Esophagus squamous epithelium (tissue), 4 donors: ENCODE results near the gene CHST3.

ENCODE experiments used
- CTCF ChIP-seq, 6 experiments: fragments of 450-650 bp in 4 of 6; fragments of 200-600 bp in 2 of 6; sonication (generic) in 2 of 6; IDR thresholded peaks; one replicate each; pipeline ENCODE4 v1.5.1; 2016 to 2019; ENCODE audit warnings: antibody characterized with exemption in 6 of 6, mild to moderate bottlenecking in 4 of 6, moderate library complexity in 4 of 6
- POLR2A ChIP-seq, 4 donors: fragments of 450-650 bp; IDR thresholded peaks; one replicate each; pipeline ENCODE4 v1.6.1; 2017; ENCODE audit warnings: antibody characterized with exemption in 4 of 4, mild to moderate bottlenecking in 4 of 4, moderate library complexity in 3 of 4

DNA sequence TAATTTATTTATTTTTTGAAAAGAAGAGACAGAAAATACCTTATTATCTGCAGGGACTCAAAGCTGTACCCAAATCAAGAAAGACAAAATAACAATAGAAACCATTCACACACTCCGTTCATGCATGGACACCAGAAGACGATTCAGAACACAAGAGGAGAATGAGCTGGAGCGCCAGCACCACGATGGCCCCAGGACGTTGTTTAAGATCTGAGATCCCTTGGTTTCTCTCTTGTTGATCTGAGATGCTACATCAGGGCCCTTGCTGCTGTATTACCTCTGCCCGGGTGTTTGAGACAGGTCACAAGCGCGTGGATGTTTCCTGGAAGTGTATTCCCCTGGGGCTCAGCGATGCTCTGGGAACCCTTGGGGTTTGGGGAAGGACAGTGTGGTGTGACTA, 46.8 kb downstream of the CHST3 start:
- TF ChIP-seq CTCF (IDR thresholded peaks at IDR 0.05) (no peak), POLR2A (IDR thresholded peaks at IDR 0.05) (no peak)
